Measurements from ENCODE around the gene SPTBN1.

Gene SPTBN1

GRCh38 chr2:54490863-54491262 is 34.7 kb downstream of the SPTBN1 start:
- no peak for TF ChIP-seq GLIS3 (CRISPR knock-in tag; IDR thresholded peaks at IDR 0.05)
- TF ChIP-seq ZNF8 (CRISPR knock-in tag; IDR thresholded peaks at IDR 0.05): no peak
- ATAC-seq: no peak

GRCh38 chr2:54492335-54492734 is 36.2 kb downstream of the SPTBN1 start:
- TF ChIP-seq RARB (CRISPR knock-in tag; IDR thresholded peaks at IDR 0.05): no peak
- no peak for TF ChIP-seq ESRRG (CRISPR knock-in tag; IDR thresholded peaks at IDR 0.05)
- TF ChIP-seq ZC3H10 (CRISPR knock-in tag; IDR thresholded peaks at IDR 0.05): no peak
- no peak for TF ChIP-seq ZFP3 (CRISPR knock-in tag; IDR thresholded peaks at IDR 0.05)
- TF ChIP-seq PATZ1 (CRISPR knock-in tag; IDR thresholded peaks at IDR 0.05; ENCODE audit: borderline replicate concordance): no peak
- TF ChIP-seq CREB5 (CRISPR knock-in tag; IDR thresholded peaks at IDR 0.05; ENCODE audit: low read depth): no peak
- TF ChIP-seq BACH2 (CRISPR knock-in tag; IDR thresholded peaks at IDR 0.05; ENCODE audit: borderline replicate concordance): no peak
- no peak for TF ChIP-seq TCF4 (CRISPR knock-in tag; IDR thresholded peaks at IDR 0.05; ENCODE audit: borderline replicate concordance)
- no peak for TF ChIP-seq ISL1 (CRISPR knock-in tag; IDR thresholded peaks at IDR 0.05)
- TF ChIP-seq POU6F1 (CRISPR knock-in tag; IDR thresholded peaks at IDR 0.05; ENCODE audit: borderline replicate concordance, low read depth): no peak
- TF ChIP-seq CSDC2 (CRISPR knock-in tag; IDR thresholded peaks at IDR 0.05): no peak
- no peak for TF ChIP-seq ARNTL (CRISPR knock-in tag; IDR thresholded peaks at IDR 0.05; ENCODE audit: borderline replicate concordance, low read depth)
- TF ChIP-seq ZNF565 (CRISPR knock-in tag; conservative IDR thresholded peaks at IDR 0.05; ENCODE audit: low read depth): no peak
- no peak for TF ChIP-seq SNAI2 (CRISPR knock-in tag; IDR thresholded peaks at IDR 0.05)
- no peak for TF ChIP-seq ZFP30 (CRISPR knock-in tag; IDR thresholded peaks at IDR 0.05)
- no peak for TF ChIP-seq CSRNP3 (CRISPR knock-in tag; IDR thresholded peaks at IDR 0.05)
- no peak for TF ChIP-seq ZNF8 (CRISPR knock-in tag; IDR thresholded peaks at IDR 0.05)
- TF ChIP-seq ZNF70 (CRISPR knock-in tag; IDR thresholded peaks at IDR 0.05): no peak
- no peak for TF ChIP-seq TOX (CRISPR knock-in tag; IDR thresholded peaks at IDR 0.05; ENCODE audit: borderline replicate concordance)
- ATAC-seq: no peak

GRCh38 chr2:54494087-54494486 is 38.0 kb downstream of the SPTBN1 start:
- peak; percentile 60 for ATAC-seq
- TF ChIP-seq ARNTL (CRISPR knock-in tag; IDR thresholded peaks at IDR 0.05; ENCODE audit: borderline replicate concordance, low read depth) (no peak), ISL1 (CRISPR knock-in tag; IDR thresholded peaks at IDR 0.05) (peak; percentile 67), PPARA (CRISPR knock-in tag; IDR thresholded peaks at IDR 0.05; ENCODE audit: borderline replicate concordance) (no peak), ZC3H10 (CRISPR knock-in tag; IDR thresholded peaks at IDR 0.05) (no peak)

GRCh38 chr2:54496920-54497319 is 40.8 kb downstream of the SPTBN1 start:
- TF ChIP-seq ZC3H10 (CRISPR knock-in tag; IDR thresholded peaks at IDR 0.05): no peak
- TF ChIP-seq PPARA (CRISPR knock-in tag; IDR thresholded peaks at IDR 0.05; ENCODE audit: borderline replicate concordance): no peak
- TF ChIP-seq CREB5 (CRISPR knock-in tag; IDR thresholded peaks at IDR 0.05; ENCODE audit: low read depth): no peak
- TF ChIP-seq BACH2 (CRISPR knock-in tag; IDR thresholded peaks at IDR 0.05; ENCODE audit: borderline replicate concordance): no peak
- TF ChIP-seq CSDC2 (CRISPR knock-in tag; IDR thresholded peaks at IDR 0.05): no peak
- TF ChIP-seq RARB (CRISPR knock-in tag; IDR thresholded peaks at IDR 0.05): no peak
- TF ChIP-seq ARNTL (CRISPR knock-in tag; IDR thresholded peaks at IDR 0.05; ENCODE audit: borderline replicate concordance, low read depth): no peak
- TF ChIP-seq ESRRG (CRISPR knock-in tag; IDR thresholded peaks at IDR 0.05): no peak
- TF ChIP-seq CSRNP3 (CRISPR knock-in tag; IDR thresholded peaks at IDR 0.05): no peak
- TF ChIP-seq ZNF565 (CRISPR knock-in tag; conservative IDR thresholded peaks at IDR 0.05; ENCODE audit: low read depth): no peak
- no peak for TF ChIP-seq SNAI2 (CRISPR knock-in tag; IDR thresholded peaks at IDR 0.05)
- TF ChIP-seq ISL1 (CRISPR knock-in tag; IDR thresholded peaks at IDR 0.05): no peak
- no peak for TF ChIP-seq TCF4 (CRISPR knock-in tag; IDR thresholded peaks at IDR 0.05; ENCODE audit: borderline replicate concordance)
- TF ChIP-seq TOX (CRISPR knock-in tag; IDR thresholded peaks at IDR 0.05; ENCODE audit: borderline replicate concordance): no peak
- no peak for TF ChIP-seq PATZ1 (CRISPR knock-in tag; IDR thresholded peaks at IDR 0.05; ENCODE audit: borderline replicate concordance)
- no peak for TF ChIP-seq GLIS3 (CRISPR knock-in tag; IDR thresholded peaks at IDR 0.05)
- no peak for TF ChIP-seq ZFP30 (CRISPR knock-in tag; IDR thresholded peaks at IDR 0.05)
- no peak for TF ChIP-seq POU6F1 (CRISPR knock-in tag; IDR thresholded peaks at IDR 0.05; ENCODE audit: borderline replicate concordance, low read depth)
- no peak for TF ChIP-seq ZFP3 (CRISPR knock-in tag; IDR thresholded peaks at IDR 0.05)
- ATAC-seq: no peak
